Measurements from ENCODE around the gene PIK3C2A.

DNA sequence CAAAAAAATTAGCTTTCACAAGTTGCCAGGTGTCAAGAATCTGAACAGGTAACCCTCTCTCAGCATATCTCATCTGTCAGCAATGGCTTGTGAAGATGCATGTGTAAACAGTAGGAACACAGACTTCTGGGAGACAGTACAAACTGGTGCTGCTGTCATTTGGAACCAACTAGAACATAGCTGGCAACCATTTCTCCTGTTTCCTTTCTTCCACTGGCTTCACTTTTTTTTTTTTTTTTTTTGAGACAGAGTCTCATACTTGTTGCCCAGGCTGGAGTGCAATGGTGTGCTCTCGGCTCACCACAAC is 2.1 kb upstream of the PIK3C2A start:
- TF ChIP-seq, protein P1, sequence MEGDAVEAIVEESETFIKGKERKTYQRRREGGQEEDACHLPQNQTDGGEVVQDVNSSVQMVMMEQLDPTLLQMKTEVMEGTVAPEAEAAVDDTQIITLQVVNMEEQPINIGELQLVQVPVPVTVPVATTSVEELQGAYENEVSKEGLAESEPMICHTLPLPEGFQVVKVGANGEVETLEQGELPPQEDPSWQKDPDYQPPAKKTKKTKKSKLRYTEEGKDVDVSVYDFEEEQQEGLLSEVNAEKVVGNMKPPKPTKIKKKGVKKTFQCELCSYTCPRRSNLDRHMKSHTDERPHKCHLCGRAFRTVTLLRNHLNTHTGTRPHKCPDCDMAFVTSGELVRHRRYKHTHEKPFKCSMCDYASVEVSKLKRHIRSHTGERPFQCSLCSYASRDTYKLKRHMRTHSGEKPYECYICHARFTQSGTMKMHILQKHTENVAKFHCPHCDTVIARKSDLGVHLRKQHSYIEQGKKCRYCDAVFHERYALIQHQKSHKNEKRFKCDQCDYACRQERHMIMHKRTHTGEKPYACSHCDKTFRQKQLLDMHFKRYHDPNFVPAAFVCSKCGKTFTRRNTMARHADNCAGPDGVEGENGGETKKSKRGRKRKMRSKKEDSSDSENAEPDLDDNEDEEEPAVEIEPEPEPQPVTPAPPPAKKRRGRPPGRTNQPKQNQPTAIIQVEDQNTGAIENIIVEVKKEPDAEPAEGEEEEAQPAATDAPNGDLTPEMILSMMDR (IDR thresholded peaks at IDR 0.05) = no peak
- no peak for TF ChIP-seq POLR2A (IDR thresholded peaks at IDR 0.05)

Measured in body of pancreas (tissue), 4 donors.